HFF-Myc (cell line): ENCODE results near the gene LDLRAD1.
"Not testable (repeated sequence)": the region's sequence is repeated elsewhere in the genome, so short reads cannot be mapped to it uniquely, and the experiment has no call there.

Experiments used
- DNase-seq: peaks from one replicate; pipeline ENCODE4 v3.0.0-alpha.2; 2011; ENCODE audit warnings: low read depth; ENCODE audit errors: extremely low read depth
- H3K4me3 ChIP-seq: replicated peaks from 2 replicates; pipeline ENCODE4 v1.5.1; 2011; ENCODE audit warnings: low read depth, mild to moderate bottlenecking, control low read depth, low read length
- TF ChIP-seq, protein P1 (sequence below): IDR thresholded peaks from 2 replicates; pipeline ENCODE4 v1.5.1; 2012; ENCODE audit warnings: mild to moderate bottlenecking, low read depth, low read length, control low read depth; ENCODE audit errors: missing control alignments

LDLRAD1 gene

DNA sequence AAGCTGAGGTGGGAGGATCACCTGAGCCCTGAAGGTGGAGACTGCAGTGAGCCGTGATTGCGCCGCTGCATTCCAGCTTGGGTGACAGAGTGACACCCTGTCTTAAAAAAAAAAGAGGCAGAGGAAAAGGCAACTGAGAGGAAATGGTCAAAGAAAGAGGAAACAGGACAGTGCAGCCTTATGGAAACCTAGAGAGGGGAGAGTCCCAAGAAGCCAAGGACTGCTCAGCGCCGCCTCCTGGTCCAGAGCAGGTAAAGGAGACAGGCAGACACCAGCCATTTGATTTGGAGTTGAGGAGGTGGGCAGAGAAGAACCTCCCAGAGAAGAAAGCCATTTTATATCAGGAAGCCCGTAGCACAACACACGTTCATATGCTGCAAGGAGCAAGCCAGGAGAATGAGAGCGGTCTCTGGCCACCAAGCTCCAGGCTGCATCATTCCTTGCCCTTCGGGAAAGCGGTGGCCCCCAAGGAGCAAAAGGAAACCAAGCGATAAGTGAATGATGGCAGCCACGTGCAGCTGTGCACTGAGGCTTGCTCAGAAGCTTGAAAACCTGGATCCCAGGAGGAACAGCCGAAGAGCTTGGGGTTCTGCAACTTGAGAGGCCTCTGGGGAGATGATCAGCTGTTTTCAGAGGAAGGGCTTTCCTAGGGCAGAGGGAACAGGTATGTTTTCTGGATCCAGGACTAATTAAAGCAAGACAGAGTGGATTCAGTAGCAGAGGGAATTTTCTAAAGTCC is 38.1 kb downstream of the LDLRAD1 start:
- DNase-seq = no peak
- TF ChIP-seq, protein P1, sequence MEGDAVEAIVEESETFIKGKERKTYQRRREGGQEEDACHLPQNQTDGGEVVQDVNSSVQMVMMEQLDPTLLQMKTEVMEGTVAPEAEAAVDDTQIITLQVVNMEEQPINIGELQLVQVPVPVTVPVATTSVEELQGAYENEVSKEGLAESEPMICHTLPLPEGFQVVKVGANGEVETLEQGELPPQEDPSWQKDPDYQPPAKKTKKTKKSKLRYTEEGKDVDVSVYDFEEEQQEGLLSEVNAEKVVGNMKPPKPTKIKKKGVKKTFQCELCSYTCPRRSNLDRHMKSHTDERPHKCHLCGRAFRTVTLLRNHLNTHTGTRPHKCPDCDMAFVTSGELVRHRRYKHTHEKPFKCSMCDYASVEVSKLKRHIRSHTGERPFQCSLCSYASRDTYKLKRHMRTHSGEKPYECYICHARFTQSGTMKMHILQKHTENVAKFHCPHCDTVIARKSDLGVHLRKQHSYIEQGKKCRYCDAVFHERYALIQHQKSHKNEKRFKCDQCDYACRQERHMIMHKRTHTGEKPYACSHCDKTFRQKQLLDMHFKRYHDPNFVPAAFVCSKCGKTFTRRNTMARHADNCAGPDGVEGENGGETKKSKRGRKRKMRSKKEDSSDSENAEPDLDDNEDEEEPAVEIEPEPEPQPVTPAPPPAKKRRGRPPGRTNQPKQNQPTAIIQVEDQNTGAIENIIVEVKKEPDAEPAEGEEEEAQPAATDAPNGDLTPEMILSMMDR = no peak
- H3K4me3 ChIP-seq = no peak overlapping the region

- no peak overlapping the region for H3K4me3 ChIP-seq
- DNase-seq = no peak
- TF ChIP-seq, protein P1 = no peak
Measured at GRCh38 chr1:53975861-53976260, 42.1 kb downstream of the LDLRAD1 start.

DNA sequence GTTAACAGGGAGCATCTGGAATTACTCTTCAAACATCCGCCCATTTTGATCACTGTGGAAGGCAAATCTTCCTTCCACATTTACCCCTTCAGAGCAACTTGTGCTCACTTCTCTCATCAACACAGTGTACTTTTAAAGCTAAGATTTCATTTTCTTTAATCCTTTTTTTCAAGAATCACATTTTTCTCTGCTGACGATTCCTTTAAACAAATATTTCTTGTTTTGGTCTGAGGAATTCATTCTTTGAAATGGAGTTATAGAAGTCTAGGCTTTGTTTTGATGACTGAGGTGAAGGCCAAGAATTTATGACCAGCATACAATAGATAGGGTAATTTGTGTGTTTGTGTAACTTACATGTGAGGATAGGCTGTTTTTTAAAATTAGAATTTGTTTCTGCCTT is 46.3 kb downstream of the LDLRAD1 start:
- TF ChIP-seq, protein P1 = no peak
- no peak overlapping the region for H3K4me3 ChIP-seq
- DNase-seq = no peak

DNA sequence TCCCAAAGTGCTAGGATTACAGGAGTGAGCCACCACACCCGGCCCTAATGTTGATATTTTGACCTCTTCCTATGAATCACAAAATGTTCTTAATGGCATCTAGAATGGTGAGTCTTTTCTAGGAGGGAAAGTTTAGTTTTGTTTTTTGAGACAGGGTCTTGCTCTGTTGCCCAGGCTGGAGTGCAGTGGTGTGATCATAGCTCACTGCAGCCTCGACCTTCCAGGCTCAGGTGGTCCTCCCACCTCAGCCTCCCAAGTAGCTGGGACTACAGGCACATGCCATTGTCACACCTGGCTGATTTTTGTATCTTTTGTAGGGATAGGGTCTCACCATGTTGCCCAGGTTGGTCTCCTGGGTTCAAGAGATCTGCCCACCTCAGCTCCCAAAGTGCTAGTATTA is 48.7 kb downstream of the LDLRAD1 start:
- not testable (repeated sequence) for DNase-seq, H3K4me3 ChIP-seq

DNA sequence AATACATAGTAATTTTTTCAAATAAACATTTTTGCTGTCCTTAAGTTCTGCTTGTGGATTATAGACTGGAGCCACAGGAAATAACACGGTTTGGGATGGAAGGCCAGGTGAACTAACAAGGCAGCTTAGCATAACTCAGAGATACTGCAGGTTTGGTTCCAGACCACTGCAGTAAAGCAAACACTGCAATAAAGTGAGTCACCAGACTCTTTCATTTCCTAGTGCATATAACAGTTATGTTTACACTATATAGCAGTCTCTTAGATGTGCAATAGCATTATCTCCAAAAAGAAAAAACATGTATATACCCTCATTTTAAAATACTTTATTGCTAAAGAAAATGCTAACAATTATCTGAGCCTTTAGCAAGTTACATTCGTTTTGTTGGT is 49.9 kb downstream of the LDLRAD1 start:
- TF ChIP-seq, protein P1 = no peak
- no peak for DNase-seq

GRCh38 chr1:53967409-53968124 is 50.4 kb downstream of the LDLRAD1 start:
- TF ChIP-seq, protein P1 = no peak

More for the DNA sequence above, 49.9 kb downstream of the LDLRAD1 start:
- H3K4me3 ChIP-seq = no peak overlapping the region

DNA sequence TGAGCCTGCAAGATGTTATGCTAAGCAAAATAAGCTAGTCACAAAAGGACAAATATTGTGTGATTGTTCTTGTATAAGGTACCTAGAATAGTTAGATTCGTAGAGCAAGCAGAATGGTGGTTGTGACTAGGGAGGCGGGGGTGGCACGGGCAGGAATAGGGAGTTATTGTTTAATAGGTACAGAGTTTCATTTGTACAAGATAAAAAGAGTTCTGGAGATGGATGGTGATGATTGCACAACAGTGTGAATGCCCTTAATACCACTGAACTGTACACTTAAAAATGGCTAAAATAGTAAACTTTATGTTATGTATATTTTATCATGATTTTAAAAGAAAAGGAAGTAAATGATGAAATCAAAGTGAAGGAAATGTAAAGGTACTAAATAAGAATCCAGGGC is 51.2 kb downstream of the LDLRAD1 start:
- TF ChIP-seq, protein P1 = no peak
- DNase-seq = no peak
- no peak overlapping the region for H3K4me3 ChIP-seq

More at GRCh38 chr1:53967409-53968124, 50.4 kb downstream of the LDLRAD1 start:
- DNase-seq = no peak
- no peak overlapping the region for H3K4me3 ChIP-seq
